DOHH2 (cell line): ENCODE results near the gene PSORS1C2.

Experiments
- H3F3A ChIP-seq: fragments of 200-600 bp; sonication (generic), shearing (Covaris generic); 2 replicates; pipeline ENCODE4 v1.6.0; 2016; ENCODE audit warnings: antibody characterized with exemption, mild to moderate bottlenecking; ENCODE audit not compliant: control insufficient read depth, insufficient read depth
- H3K27ac ChIP-seq: fragments of 200-600 bp; sonication (generic); 2 replicates; pipeline ENCODE4 v1.5.1; 2014; ENCODE audit warnings: low read depth, mild to moderate bottlenecking, low read length, moderate library complexity
- H3K27me3 ChIP-seq: fragments of 200-600 bp; sonication (generic); 2 replicates; pipeline ENCODE4 v1.6.1; 2014; ENCODE audit warnings: mild to moderate bottlenecking, low read length, mixed read lengths; ENCODE audit not compliant: control insufficient read depth
- H3K36me3 ChIP-seq: fragments of 200-600 bp; sonication (generic); 2 replicates; pipeline ENCODE4 v1.6.1; 2014; ENCODE audit warnings: mild to moderate bottlenecking, low read length, moderate library complexity, mixed read lengths; ENCODE audit not compliant: control insufficient read depth
- H3K4me1 ChIP-seq: fragments of 200-600 bp; sonication (generic); 2 replicates; pipeline ENCODE4 v1.6.1; 2014; ENCODE audit warnings: mild to moderate bottlenecking, low read length, mixed read lengths; ENCODE audit not compliant: control insufficient read depth
- H3K4me2 ChIP-seq: fragments of 200-600 bp; sonication (generic); 2 replicates; pipeline ENCODE4 v1.6.0; 2014; ENCODE audit warnings: mild to moderate bottlenecking, low read length, moderate library complexity
- H3K4me3 ChIP-seq: fragments of 200-600 bp; sonication (generic); 2 replicates; pipeline ENCODE4 v1.5.1; 2014; ENCODE audit warnings: mild to moderate bottlenecking, low read length, mixed read lengths
- H3K79me2 ChIP-seq: fragments of 200-600 bp; sonication (generic); 2 replicates; pipeline ENCODE4 v1.6.1; 2014; ENCODE audit warnings: mild to moderate bottlenecking, low read length, mixed read lengths; ENCODE audit not compliant: control insufficient read depth
- H3K9me2 ChIP-seq: fragments of 200-600 bp; sonication (generic); replicated peaks from 2 replicates; pipeline ENCODE4 v1.6.1; 2014; ENCODE audit warnings: mild to moderate bottlenecking, low read length, mixed read lengths; ENCODE audit not compliant: control insufficient read depth
- H3K9me3 ChIP-seq: fragments of 200-600 bp; sonication (generic); 2 replicates; pipeline ENCODE4 v1.6.1; 2014; ENCODE audit warnings: antibody characterized with exemption, low read length, mixed read lengths; ENCODE audit not compliant: control insufficient read depth, insufficient read depth
- H4K20me1 ChIP-seq: fragments of 200-600 bp; sonication (generic); 2 replicates; pipeline ENCODE4 v1.6.0; 2014; ENCODE audit warnings: low read depth, mild to moderate bottlenecking, antibody characterized with exemption, low read length, moderate library complexity; ENCODE audit not compliant: control insufficient read depth, insufficient read depth
- CTCF ChIP-seq: fragments of 200-600 bp; sonication (generic); IDR thresholded peaks from one replicate; pipeline ENCODE4 v1.5.1; 2014; ENCODE audit warnings: antibody characterized with exemption, mild to moderate bottlenecking, low read depth, low read length; ENCODE audit not compliant: poor library complexity, severe bottlenecking
- EZH2phosphoT487 ChIP-seq: fragments of 200-600 bp; sonication (generic); IDR thresholded peaks from 2 replicates; pipeline ENCODE4 v1.6.1; 2017; ENCODE audit warnings: borderline replicate concordance, mild to moderate bottlenecking, antibody characterized with exemption, low read length, moderate library complexity, mixed read lengths

The PSORS1C2 gene

GRCh38 chr6:31107052-31107451, 31.8 kb downstream of the PSORS1C2 start:
- no peak overlapping the region for H3K4me3 ChIP-seq
- H3K27me3 ChIP-seq: peaks cover 4% of the 10 kb centered on the region; the same call in 1 of the 2 replicates
- no peak for TF ChIP-seq EZH2phosphoT487
- TF ChIP-seq CTCF: no peak

GRCh38 chr6:31103136-31103535, 35.7 kb downstream of the PSORS1C2 start:
- no peaks in the 10 kb centered on the region for H4K20me1 ChIP-seq
- H3K79me2 ChIP-seq: no peaks in the 10 kb centered on the region
- no peaks in the 10 kb centered on the region for H3K36me3 ChIP-seq
- no peak for TF ChIP-seq EZH2phosphoT487
- no peak for TF ChIP-seq CTCF
- no peaks in the 10 kb centered on the region for H3K9me3 ChIP-seq
- H3K4me2 ChIP-seq: no peak overlapping the region
- no peaks in the 10 kb centered on the region for H3K4me1 ChIP-seq
- H3F3A ChIP-seq: no peaks in the 10 kb centered on the region
- H3K4me3 ChIP-seq: no peak overlapping the region
- no peaks in the 10 kb centered on the region for H3K27me3 ChIP-seq
- H3K9me2 ChIP-seq: no peaks in the 10 kb centered on the region
- no peak overlapping the region for H3K27ac ChIP-seq

More at GRCh38 chr6:31107052-31107451, 31.8 kb downstream of the PSORS1C2 start:
- Histone ChIP-seq H3K36me3 (no peaks in the 10 kb centered on the region), H3F3A (no peaks in the 10 kb centered on the region), H3K9me2 (no peaks in the 10 kb centered on the region), H3K27ac (no peak overlapping the region), H3K9me3 (no peaks in the 10 kb centered on the region), H4K20me1 (no peaks in the 10 kb centered on the region), H3K79me2 (no peaks in the 10 kb centered on the region), H3K4me1 (no peaks in the 10 kb centered on the region), H3K4me2 (no peak overlapping the region)

GRCh38 chr6:31098449-31098938, 40.4 kb downstream of the PSORS1C2 start:
- no peak overlapping the region for H3K27ac ChIP-seq
- H3K27me3 ChIP-seq: peaks cover 2% of the 10 kb centered on the region; the same call in 1 of the 2 replicates
- H3K9me3 ChIP-seq: no peaks in the 10 kb centered on the region
- H3K79me2 ChIP-seq: no peaks in the 10 kb centered on the region
- no peaks in the 10 kb centered on the region for H3F3A ChIP-seq
- H3K4me1 ChIP-seq: no peaks in the 10 kb centered on the region
- H3K36me3 ChIP-seq: no peaks in the 10 kb centered on the region
- no peaks in the 10 kb centered on the region for H4K20me1 ChIP-seq
- H3K4me3 ChIP-seq: no peak overlapping the region
- no peaks in the 10 kb centered on the region for H3K9me2 ChIP-seq
- TF ChIP-seq EZH2phosphoT487 (no peak), CTCF (no peak)
- H3K4me2 ChIP-seq: no peak overlapping the region
